IPS-18c (cell line): Measurements from ENCODE around the gene MYOZ3.

Experiments
- H3K4me3 ChIP-seq: 2 replicates; pipeline ENCODE4 v1.7.0; 2013; ENCODE audit warnings: low read depth, mild to moderate bottlenecking, low read length, moderate library complexity; ENCODE audit not compliant: insufficient read depth
- H3K9me3 ChIP-seq: one replicate; pipeline ENCODE4 v1.6.1; 2013; ENCODE audit warnings: mild to moderate bottlenecking, low read length, moderate library complexity; ENCODE audit not compliant: control insufficient read depth, insufficient read depth

MYOZ3 gene

GRCh38 chr5:150624334-150625163 lies 36.5 kb upstream of the MYOZ3 start:
- no peaks in the 10 kb centered on the region for H3K9me3 ChIP-seq
- peak overlapping the region; percentile 57 for H3K4me3 ChIP-seq

GRCh38 chr5:150625164-150625535 lies 35.9 kb upstream of the MYOZ3 start:
- Histone ChIP-seq H3K4me3 (peak overlapping the region; percentile 57), H3K9me3 (no peaks in the 10 kb centered on the region)

DNA sequence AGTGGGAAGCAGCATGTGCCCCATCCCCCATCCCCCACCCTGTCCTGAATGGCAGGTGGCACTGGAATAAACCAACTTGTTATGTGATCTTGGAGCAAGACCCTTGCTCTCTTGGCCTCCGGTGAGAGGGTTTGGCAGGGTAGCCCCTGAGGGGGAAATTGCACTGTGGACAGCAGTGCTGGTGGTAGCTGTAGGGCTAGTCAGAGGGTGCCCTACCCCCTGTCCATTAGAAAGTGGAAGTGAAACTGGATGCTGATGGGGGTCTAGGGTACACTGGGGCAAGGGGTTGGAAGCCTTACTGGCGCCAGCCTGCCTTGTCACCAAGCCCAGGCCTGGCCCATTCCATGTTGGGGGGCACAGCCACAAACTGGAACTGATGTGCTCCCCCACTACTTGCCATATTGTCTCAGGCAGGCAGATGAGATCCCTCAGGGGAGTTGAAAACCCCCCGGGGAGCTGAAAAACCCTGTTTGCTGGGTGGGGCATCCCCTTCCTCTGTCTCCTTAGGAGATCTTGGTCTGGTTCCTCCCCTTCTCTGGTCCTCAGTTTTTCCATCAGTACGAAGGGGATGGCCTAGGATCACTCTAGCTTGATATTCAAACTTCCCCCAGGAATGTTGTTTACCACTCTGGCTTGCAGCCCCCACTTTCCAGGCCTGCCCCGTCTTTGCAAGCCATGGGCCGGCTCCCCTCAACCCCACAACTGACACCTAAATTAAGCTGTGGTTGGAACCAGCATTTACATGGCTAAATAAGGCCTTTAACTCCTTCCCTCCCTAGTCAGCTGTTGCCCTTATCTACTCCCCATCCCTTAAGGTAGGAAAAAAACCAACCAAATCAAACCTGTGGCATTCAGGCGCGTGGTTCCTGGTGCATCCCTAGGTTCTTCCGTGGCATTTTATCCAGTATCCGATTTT lies 35.0 kb upstream of the MYOZ3 start:
- no peak overlapping the region for H3K4me3 ChIP-seq

DNA sequence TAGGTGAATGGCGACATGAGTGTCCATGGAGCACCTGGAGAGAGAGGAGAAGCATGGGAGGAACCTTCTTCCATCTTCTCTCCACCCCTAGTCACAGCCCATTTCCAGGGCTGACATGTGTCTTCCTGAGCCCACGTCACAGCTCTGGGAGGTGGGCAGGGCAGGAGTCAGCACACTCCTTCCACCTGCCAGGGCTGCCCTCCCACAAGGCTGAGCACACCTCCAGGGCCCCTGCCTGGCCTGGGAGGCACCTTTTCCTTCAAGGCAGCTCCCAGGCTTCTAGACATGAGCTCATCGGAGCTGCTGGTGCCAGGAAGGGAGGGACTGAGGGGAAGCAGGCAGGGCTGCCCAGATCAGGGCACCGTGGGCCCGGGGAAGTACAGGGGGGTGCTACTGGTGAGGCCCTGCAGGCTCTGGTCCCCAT lies 34.2 kb upstream of the MYOZ3 start:
- Histone ChIP-seq H3K9me3 (no peaks in the 10 kb centered on the region), H3K4me3 (no peak overlapping the region)

More for the DNA sequence above, 35.0 kb upstream of the MYOZ3 start:
- H3K9me3 ChIP-seq = no peaks in the 10 kb centered on the region

DNA sequence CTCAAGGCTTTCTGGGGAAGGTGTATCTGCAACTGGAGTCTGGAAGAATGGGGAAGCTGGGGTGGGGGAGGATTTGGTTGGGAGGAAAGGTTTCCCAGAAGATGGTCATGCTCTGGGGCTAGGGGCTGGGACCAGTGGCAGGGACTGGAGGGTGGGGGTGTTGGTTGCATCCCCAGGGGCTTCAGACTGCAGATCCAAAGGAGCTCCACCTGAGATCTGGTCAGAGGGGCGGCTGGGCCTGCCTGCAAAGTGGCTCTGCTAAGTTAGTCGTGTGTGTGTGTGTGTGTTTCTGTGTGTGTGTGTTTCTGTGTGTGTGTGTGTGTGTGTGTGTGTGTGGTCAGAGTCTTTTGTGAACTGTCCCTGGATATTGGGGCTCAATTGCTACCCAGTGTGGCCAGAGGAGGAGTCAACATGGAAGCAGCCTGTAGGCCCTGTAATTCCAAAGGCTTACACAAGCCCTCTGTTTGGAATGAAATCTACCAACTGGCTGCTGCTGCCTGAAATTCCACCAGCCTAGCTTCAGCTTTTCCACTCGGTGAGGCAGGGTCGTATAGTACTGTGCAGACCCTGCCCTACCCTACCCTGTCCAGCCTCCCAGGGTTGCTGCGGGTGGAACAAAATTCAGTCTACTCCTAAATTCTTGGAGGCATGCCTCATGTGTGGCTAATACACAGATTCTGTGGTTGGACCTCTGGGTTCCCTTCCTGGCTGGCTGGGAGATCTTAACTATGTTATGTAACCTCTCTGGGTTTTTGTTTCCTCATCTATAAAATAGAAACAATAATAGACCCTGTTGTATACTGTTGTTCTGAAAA lies 33.1 kb upstream of the MYOZ3 start:
- no peak overlapping the region for H3K4me3 ChIP-seq

DNA sequence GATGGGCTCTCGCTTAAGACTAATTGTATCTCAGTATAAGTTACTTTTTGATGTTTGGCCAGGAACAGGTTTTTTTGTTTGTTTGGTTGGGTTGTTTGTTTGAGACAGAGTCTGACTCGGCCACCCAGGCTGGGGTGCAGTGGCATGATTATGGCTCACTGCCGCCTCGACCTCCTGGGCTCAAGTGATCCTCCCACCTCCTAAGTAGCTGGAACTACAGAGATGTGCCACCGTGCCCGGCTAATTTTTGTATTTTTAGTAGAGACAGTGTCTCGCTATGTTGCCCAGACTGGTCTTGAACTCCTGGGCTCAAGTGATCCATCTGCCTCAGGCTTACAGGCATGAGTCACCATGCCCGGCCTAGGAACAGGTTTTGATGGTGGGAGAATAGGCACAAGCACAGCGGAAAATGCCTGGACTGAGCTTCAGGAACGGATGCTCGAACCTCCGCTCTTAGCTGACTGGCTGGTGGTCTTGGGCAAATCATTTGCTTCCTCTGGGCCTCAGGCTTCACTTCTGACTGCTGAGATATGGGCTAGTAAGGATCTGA lies 32.0 kb upstream of the MYOZ3 start:
- H3K9me3 ChIP-seq = no peaks in the 10 kb centered on the region
- H3K4me3 ChIP-seq = no peak overlapping the region

More for the DNA sequence above, 33.1 kb upstream of the MYOZ3 start:
- no peaks in the 10 kb centered on the region for H3K9me3 ChIP-seq

DNA sequence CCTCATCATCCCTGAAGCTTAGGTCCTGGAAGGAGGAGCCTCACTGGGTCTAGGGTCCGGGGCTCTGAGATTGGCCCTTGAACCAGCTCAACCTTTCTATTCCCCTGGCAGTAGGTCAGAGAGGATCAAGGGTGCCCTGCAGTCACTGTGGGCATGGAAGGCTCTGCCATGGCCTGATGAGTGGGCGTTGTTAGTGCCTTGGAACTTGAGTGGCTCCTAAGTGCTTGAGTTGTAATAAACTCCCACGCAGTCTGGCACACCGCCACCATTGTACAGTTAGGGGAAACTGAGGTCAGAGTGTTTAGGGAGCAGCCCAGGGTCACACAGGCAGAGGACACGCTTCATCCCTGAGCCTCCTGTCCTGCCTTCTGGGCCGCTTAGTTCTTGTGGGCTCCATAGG lies 31.0 kb upstream of the MYOZ3 start:
- H3K4me3 ChIP-seq = no peak overlapping the region
- H3K9me3 ChIP-seq = no peaks in the 10 kb centered on the region

- no peak overlapping the region for H3K4me3 ChIP-seq
These were observed 30.4 kb upstream of the MYOZ3 start for GRCh38 chr5:150630461-150631325.

GRCh38 chr5:150631326-150631701 lies 29.7 kb upstream of the MYOZ3 start:
- no peaks in the 10 kb centered on the region for H3K9me3 ChIP-seq
- H3K4me3 ChIP-seq = no peak overlapping the region

More at GRCh38 chr5:150630461-150631325, 30.4 kb upstream of the MYOZ3 start:
- H3K9me3 ChIP-seq = no peaks in the 10 kb centered on the region

DNA sequence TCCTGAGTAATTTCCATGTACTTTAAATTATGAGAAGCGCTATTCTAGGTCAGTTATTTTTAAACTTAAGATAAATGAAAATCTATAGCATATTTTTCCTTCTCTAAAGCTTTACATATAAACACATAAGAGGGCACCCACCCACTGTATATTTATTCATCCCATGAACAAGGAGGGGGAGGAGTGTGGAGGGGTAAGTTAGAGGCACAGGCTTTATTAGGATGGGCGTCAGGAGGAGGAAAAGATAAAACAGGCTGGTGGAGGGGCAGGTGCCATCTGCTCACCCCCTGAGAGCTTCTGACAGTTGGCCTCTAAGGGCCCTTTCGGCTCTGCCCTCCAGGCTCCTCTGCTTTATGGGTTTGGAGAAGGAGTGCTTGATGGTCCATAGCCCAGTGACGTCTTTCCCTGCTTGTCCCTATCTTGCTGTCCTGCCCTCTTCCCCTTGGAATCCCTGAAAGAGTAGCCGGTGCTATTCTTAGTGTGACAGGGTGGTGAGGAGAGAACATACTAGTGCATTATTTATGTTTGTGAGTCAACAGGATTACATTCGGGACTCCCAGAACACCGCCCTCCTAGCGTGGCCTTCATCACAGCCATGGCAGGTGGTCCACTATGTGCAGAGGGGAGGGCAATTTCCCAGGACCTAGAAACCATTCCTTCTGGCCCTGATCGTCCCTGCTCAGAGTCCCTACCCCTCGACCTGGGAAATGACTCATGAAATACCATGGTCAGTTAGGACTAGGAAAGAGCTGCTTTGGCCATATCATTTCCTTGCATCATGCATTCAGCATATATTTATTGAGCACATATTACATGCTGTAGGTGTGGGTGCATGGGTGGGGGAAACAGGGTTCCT lies 28.5 kb upstream of the MYOZ3 start:
- Histone ChIP-seq H3K9me3 (no peaks in the 10 kb centered on the region), H3K4me3 (no peak overlapping the region)

- Histone ChIP-seq H3K9me3 (no peaks in the 10 kb centered on the region), H3K4me3 (no peak overlapping the region)
These were observed 27.6 kb upstream of the MYOZ3 start for GRCh38 chr5:150633429-150633828.

GRCh38 chr5:150636391-150637244 lies 24.4 kb upstream of the MYOZ3 start:
- Histone ChIP-seq H3K4me3 (no peak overlapping the region), H3K9me3 (no peaks in the 10 kb centered on the region)

- no peaks in the 10 kb centered on the region for H3K9me3 ChIP-seq
- H3K4me3 ChIP-seq = no peak overlapping the region
These were observed 23.6 kb upstream of the MYOZ3 start for GRCh38 chr5:150637245-150638052.

GRCh38 chr5:150638053-150638444 lies 23.0 kb upstream of the MYOZ3 start:
- no peak overlapping the region for H3K4me3 ChIP-seq
- H3K9me3 ChIP-seq = no peaks in the 10 kb centered on the region
